ENCODE measurements around the gene FADS3. TPM values are rescaled to one million over a fixed set of nuclear protein-coding genes. Genes with fewer than 3 reads are reported as not detected.

FADS3 gene, protein sequence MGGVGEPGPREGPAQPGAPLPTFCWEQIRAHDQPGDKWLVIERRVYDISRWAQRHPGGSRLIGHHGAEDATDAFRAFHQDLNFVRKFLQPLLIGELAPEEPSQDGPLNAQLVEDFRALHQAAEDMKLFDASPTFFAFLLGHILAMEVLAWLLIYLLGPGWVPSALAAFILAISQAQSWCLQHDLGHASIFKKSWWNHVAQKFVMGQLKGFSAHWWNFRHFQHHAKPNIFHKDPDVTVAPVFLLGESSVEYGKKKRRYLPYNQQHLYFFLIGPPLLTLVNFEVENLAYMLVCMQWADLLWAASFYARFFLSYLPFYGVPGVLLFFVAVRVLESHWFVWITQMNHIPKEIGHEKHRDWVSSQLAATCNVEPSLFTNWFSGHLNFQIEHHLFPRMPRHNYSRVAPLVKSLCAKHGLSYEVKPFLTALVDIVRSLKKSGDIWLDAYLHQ
- total RNA-seq: 127 and 144 TPM in 2 replicates

- peak within 1 kb of the TSS; percentile 72 for H2AFZ ChIP-seq (ENCODE audit: low read length)
- DNase-seq (ENCODE audit: insufficient read length, low spot score, missing footprints): peak; percentile 99
Measured at GRCh38 chr11:61891331-61892084, at the start of gene FADS3. TSS of gene FADS3 (minus strand) at chr11:61891545. CDS start at chr11:61891381, 164 bp downstream.

DNA sequence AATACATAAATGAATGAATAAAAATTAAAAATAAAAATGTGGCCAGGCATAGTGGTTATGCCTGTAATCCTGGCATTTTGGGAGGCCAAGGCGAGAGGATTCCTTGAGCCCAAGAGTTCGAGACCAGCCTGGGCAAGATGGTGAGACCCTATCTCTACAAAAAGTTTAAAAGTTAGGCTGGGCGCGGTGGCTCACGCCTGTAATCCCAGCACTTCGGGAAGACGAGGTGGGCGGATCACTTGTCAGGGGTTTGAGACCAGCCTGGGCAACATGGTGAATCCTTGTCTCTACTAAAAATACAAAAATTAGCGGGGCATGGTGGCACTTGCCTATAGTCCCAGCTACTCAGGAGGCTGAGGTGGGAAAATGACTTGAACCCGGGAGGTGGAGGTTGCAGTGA, 49.1 kb upstream of the FADS3 start:
- H3K36me3 ChIP-seq (ENCODE audit: insufficient read depth, low read length): no peaks in the 10 kb centered on the region
- H3K4me2 ChIP-seq (ENCODE audit: insufficient read depth, low read length): no peak overlapping the region
- no peak overlapping the region for H3K27ac ChIP-seq (ENCODE audit: low read depth, low read length)
- H4K20me1 ChIP-seq (ENCODE audit: insufficient read depth, low read length): no peaks in the 10 kb centered on the region
- no peak overlapping the region for H2AFZ ChIP-seq (ENCODE audit: low read length)
- no peak for DNase-seq (ENCODE audit: insufficient read length, low spot score, missing footprints)
- H3K27me3 ChIP-seq (ENCODE audit: insufficient read depth, low read length): peaks cover 5% of the 10 kb centered on the region
- TF ChIP-seq, protein P1, sequence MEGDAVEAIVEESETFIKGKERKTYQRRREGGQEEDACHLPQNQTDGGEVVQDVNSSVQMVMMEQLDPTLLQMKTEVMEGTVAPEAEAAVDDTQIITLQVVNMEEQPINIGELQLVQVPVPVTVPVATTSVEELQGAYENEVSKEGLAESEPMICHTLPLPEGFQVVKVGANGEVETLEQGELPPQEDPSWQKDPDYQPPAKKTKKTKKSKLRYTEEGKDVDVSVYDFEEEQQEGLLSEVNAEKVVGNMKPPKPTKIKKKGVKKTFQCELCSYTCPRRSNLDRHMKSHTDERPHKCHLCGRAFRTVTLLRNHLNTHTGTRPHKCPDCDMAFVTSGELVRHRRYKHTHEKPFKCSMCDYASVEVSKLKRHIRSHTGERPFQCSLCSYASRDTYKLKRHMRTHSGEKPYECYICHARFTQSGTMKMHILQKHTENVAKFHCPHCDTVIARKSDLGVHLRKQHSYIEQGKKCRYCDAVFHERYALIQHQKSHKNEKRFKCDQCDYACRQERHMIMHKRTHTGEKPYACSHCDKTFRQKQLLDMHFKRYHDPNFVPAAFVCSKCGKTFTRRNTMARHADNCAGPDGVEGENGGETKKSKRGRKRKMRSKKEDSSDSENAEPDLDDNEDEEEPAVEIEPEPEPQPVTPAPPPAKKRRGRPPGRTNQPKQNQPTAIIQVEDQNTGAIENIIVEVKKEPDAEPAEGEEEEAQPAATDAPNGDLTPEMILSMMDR (IDR thresholded peaks at IDR 0.05; ENCODE audit: extremely low read depth, low read depth, low read length): no peak
- no peaks in the 10 kb centered on the region for H3K4me1 ChIP-seq (ENCODE audit: insufficient read depth, low read length)
- H3K9me3 ChIP-seq (ENCODE audit: low read depth, low read length): no peaks in the 10 kb centered on the region
- H3K79me2 ChIP-seq (ENCODE audit: insufficient read depth, low read length): no peaks in the 10 kb centered on the region
- H3K4me3 ChIP-seq (ENCODE audit: insufficient read depth, low read length): no peak overlapping the region

More at GRCh38 chr11:61891331-61892084, at the start of gene FADS3:
- peaks cover 37% of the 10 kb centered on the region for H3K79me2 ChIP-seq (ENCODE audit: insufficient read depth, low read length)
- H3K9me3 ChIP-seq (ENCODE audit: low read depth, low read length): no peaks in the 10 kb centered on the region
- H3K4me3 ChIP-seq (ENCODE audit: insufficient read depth, low read length): peak within 1 kb of the TSS; percentile 90
- H3K27ac ChIP-seq (ENCODE audit: low read depth, low read length): peak within 1 kb of the TSS; percentile 71
- peak within 1 kb of the TSS; percentile 89 for H3K4me2 ChIP-seq (ENCODE audit: insufficient read depth, low read length)
- H3K4me1 ChIP-seq (ENCODE audit: insufficient read depth, low read length): peaks cover 27% of the 10 kb centered on the region
- H3K36me3 ChIP-seq (ENCODE audit: insufficient read depth, low read length): peaks cover 10% of the 10 kb centered on the region
- H3K27me3 ChIP-seq (ENCODE audit: insufficient read depth, low read length): no peaks in the 10 kb centered on the region
- H4K20me1 ChIP-seq (ENCODE audit: insufficient read depth, low read length): peaks cover 12% of the 10 kb centered on the region
- TF ChIP-seq, protein P1 (IDR thresholded peaks at IDR 0.05; ENCODE audit: extremely low read depth, low read depth, low read length): no peak

- Histone ChIP-seq H2AFZ (ENCODE audit: low read length) (no peak overlapping the region), H3K27me3 (ENCODE audit: insufficient read depth, low read length) (peaks cover 5% of the 10 kb centered on the region), H3K4me1 (ENCODE audit: insufficient read depth, low read length) (no peaks in the 10 kb centered on the region), H3K9me3 (ENCODE audit: low read depth, low read length) (no peaks in the 10 kb centered on the region), H3K4me2 (ENCODE audit: insufficient read depth, low read length) (no peak overlapping the region), H3K4me3 (ENCODE audit: insufficient read depth, low read length) (no peak overlapping the region), H3K36me3 (ENCODE audit: insufficient read depth, low read length) (no peaks in the 10 kb centered on the region), H3K27ac (ENCODE audit: low read depth, low read length) (no peak overlapping the region), H3K79me2 (ENCODE audit: insufficient read depth, low read length) (no peaks in the 10 kb centered on the region), H4K20me1 (ENCODE audit: insufficient read depth, low read length) (no peaks in the 10 kb centered on the region)
- TF ChIP-seq, protein P1 (IDR thresholded peaks at IDR 0.05; ENCODE audit: extremely low read depth, low read depth, low read length): no peak
- DNase-seq (ENCODE audit: insufficient read length, low spot score, missing footprints): no peak
Measured at GRCh38 chr11:61935861-61936260, 44.5 kb upstream of the FADS3 start.

- Histone ChIP-seq H3K4me2 (ENCODE audit: insufficient read depth, low read length) (no peak overlapping the region), H3K27ac (ENCODE audit: low read depth, low read length) (no peak overlapping the region), H3K4me1 (ENCODE audit: insufficient read depth, low read length) (peaks cover 3% of the 10 kb centered on the region), H3K9me3 (ENCODE audit: low read depth, low read length) (no peaks in the 10 kb centered on the region), H3K36me3 (ENCODE audit: insufficient read depth, low read length) (no peaks in the 10 kb centered on the region), H4K20me1 (ENCODE audit: insufficient read depth, low read length) (no peaks in the 10 kb centered on the region), H3K4me3 (ENCODE audit: insufficient read depth, low read length) (no peak overlapping the region), H3K27me3 (ENCODE audit: insufficient read depth, low read length) (no peaks in the 10 kb centered on the region), H2AFZ (ENCODE audit: low read length) (no peak overlapping the region), H3K79me2 (ENCODE audit: insufficient read depth, low read length) (no peaks in the 10 kb centered on the region)
- TF ChIP-seq, protein P1 (IDR thresholded peaks at IDR 0.05; ENCODE audit: extremely low read depth, low read depth, low read length): no peak
- no peak for DNase-seq (ENCODE audit: insufficient read length, low spot score, missing footprints)
Measured at GRCh38 chr11:61930933-61931332, 39.6 kb upstream of the FADS3 start.

Measured in osteoblast (primary cell).